ENCODE measurements around the gene AP2A1. TPM values are rescaled to one million over a fixed set of nuclear protein-coding genes. Genes with fewer than 3 reads are reported as not detected.

Gene AP2A1
- polyA plus RNA-seq, 1 donor from 2014 or later: 40.8 TPM

GRCh38 chr19:49840736-49841249, 74.0 kb downstream of the AP2A1 start:
- Histone ChIP-seq H3K9me2 (ENCODE audit: insufficient read depth, low read length) (no peaks in the 10 kb centered on the region), H3F3A (ENCODE audit: insufficient read depth, low read length, poor library complexity, severe bottlenecking) (no peaks in the 10 kb centered on the region), H3K9me3 (ENCODE audit: low read length) (no peaks in the 10 kb centered on the region), H3K79me2 (replicated peaks; ENCODE audit: insufficient read depth, low read length) (no peaks in the 10 kb centered on the region), H3K9ac (ENCODE audit: low read length) (no peak overlapping the region), H4K20me1 (ENCODE audit: insufficient read depth) (no peaks in the 10 kb centered on the region), H3K27me3 (ENCODE audit: insufficient read depth, low read depth, low read length) (no peaks in the 10 kb centered on the region), H3K36me3 (ENCODE audit: insufficient read depth, low read length) (peaks cover 5% of the 10 kb centered on the region), H2AFZ (ENCODE audit: low read depth, low read length) (no peak overlapping the region), H3K4me3 (ENCODE audit: low read length) (no peak overlapping the region), H3K27ac (ENCODE audit: low read length) (no peak overlapping the region), H3K4me2 (ENCODE audit: low read length) (no peak overlapping the region)
- TF ChIP-seq SMC3 (conservative IDR thresholded peaks at IDR 0.05; ENCODE audit: poor library complexity): no peak
- TF ChIP-seq RAD21 (conservative IDR thresholded peaks at IDR 0.05): no peak
- TF ChIP-seq POLR2AphosphoS5 (IDR thresholded peaks at IDR 0.05): no peak
- no peak for TF ChIP-seq EZH2 (IDR thresholded peaks at IDR 0.05; ENCODE audit: borderline replicate concordance, insufficient read depth, low read length, poor library complexity, severe bottlenecking)
- TF ChIP-seq EP300 (conservative IDR thresholded peaks at IDR 0.05; ENCODE audit: poor library complexity, severe bottlenecking): no peak
- TF ChIP-seq, protein P1, sequence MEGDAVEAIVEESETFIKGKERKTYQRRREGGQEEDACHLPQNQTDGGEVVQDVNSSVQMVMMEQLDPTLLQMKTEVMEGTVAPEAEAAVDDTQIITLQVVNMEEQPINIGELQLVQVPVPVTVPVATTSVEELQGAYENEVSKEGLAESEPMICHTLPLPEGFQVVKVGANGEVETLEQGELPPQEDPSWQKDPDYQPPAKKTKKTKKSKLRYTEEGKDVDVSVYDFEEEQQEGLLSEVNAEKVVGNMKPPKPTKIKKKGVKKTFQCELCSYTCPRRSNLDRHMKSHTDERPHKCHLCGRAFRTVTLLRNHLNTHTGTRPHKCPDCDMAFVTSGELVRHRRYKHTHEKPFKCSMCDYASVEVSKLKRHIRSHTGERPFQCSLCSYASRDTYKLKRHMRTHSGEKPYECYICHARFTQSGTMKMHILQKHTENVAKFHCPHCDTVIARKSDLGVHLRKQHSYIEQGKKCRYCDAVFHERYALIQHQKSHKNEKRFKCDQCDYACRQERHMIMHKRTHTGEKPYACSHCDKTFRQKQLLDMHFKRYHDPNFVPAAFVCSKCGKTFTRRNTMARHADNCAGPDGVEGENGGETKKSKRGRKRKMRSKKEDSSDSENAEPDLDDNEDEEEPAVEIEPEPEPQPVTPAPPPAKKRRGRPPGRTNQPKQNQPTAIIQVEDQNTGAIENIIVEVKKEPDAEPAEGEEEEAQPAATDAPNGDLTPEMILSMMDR (IDR thresholded peaks at IDR 0.05; ENCODE audit: poor library complexity, severe bottlenecking): no peak
- TF ChIP-seq TAF1 (IDR thresholded peaks at IDR 0.05; ENCODE audit: low read depth): no peak
- TF ChIP-seq MXI1 (conservative IDR thresholded peaks at IDR 0.05; ENCODE audit: poor library complexity, severe bottlenecking): no peak
- TF ChIP-seq, protein P2, sequence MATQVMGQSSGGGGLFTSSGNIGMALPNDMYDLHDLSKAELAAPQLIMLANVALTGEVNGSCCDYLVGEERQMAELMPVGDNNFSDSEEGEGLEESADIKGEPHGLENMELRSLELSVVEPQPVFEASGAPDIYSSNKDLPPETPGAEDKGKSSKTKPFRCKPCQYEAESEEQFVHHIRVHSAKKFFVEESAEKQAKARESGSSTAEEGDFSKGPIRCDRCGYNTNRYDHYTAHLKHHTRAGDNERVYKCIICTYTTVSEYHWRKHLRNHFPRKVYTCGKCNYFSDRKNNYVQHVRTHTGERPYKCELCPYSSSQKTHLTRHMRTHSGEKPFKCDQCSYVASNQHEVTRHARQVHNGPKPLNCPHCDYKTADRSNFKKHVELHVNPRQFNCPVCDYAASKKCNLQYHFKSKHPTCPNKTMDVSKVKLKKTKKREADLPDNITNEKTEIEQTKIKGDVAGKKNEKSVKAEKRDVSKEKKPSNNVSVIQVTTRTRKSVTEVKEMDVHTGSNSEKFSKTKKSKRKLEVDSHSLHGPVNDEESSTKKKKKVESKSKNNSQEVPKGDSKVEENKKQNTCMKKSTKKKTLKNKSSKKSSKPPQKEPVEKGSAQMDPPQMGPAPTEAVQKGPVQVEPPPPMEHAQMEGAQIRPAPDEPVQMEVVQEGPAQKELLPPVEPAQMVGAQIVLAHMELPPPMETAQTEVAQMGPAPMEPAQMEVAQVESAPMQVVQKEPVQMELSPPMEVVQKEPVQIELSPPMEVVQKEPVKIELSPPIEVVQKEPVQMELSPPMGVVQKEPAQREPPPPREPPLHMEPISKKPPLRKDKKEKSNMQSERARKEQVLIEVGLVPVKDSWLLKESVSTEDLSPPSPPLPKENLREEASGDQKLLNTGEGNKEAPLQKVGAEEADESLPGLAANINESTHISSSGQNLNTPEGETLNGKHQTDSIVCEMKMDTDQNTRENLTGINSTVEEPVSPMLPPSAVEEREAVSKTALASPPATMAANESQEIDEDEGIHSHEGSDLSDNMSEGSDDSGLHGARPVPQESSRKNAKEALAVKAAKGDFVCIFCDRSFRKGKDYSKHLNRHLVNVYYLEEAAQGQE (IDR thresholded peaks at IDR 0.05; ENCODE audit: borderline replicate concordance): no peak

DNA sequence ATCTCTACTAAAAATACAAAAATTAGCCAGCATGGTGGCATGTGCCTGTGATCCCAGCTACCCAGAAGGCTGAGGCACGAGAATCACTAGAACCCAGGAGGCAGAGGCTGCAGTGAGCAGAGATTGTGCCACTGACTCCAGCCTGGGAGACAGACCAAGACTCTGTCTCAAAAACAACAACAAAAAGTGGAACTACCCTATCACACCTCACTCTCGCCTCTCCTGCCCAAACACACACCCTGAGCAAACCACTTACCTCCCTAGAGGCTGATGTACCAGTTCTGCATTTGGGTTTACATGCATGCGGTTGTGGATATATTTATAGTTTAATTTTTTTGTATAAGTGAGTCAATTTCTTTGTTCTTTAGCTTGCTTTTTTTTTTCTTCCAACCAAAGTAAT, 76.5 kb downstream of the AP2A1 start:
- Histone ChIP-seq H2AFZ (ENCODE audit: low read depth, low read length) (no peak overlapping the region), H3K4me2 (ENCODE audit: low read length) (no peak overlapping the region), H3K9ac (ENCODE audit: low read length) (no peak overlapping the region), H3K27me3 (ENCODE audit: insufficient read depth, low read depth, low read length) (no peaks in the 10 kb centered on the region), H3K36me3 (ENCODE audit: insufficient read depth, low read length) (peaks cover 5% of the 10 kb centered on the region), H3F3A (ENCODE audit: insufficient read depth, low read length, poor library complexity, severe bottlenecking) (no peaks in the 10 kb centered on the region), H4K20me1 (ENCODE audit: insufficient read depth) (no peaks in the 10 kb centered on the region), H3K9me2 (ENCODE audit: insufficient read depth, low read length) (no peaks in the 10 kb centered on the region), H3K27ac (ENCODE audit: low read length) (no peak overlapping the region), H3K79me2 (replicated peaks; ENCODE audit: insufficient read depth, low read length) (no peaks in the 10 kb centered on the region), H3K4me3 (ENCODE audit: low read length) (no peak overlapping the region), H3K9me3 (ENCODE audit: low read length) (no peaks in the 10 kb centered on the region)
- TF ChIP-seq MXI1 (conservative IDR thresholded peaks at IDR 0.05; ENCODE audit: poor library complexity, severe bottlenecking): no peak
- TF ChIP-seq EP300 (conservative IDR thresholded peaks at IDR 0.05; ENCODE audit: poor library complexity, severe bottlenecking): no peak

Data from neural cell (in vitro differentiated cells).